ENCODE measurements around the gene HAND1. TPM values are rescaled to one million over a fixed set of nuclear protein-coding genes. Genes with fewer than 3 reads are reported as not detected.
A peak's percentile ranks its signal among the peaks of the same experiment; 100 is the strongest.

HAND1 gene
- total RNA-seq, 2 experiments from 2014 or later, result not detected

DNA sequence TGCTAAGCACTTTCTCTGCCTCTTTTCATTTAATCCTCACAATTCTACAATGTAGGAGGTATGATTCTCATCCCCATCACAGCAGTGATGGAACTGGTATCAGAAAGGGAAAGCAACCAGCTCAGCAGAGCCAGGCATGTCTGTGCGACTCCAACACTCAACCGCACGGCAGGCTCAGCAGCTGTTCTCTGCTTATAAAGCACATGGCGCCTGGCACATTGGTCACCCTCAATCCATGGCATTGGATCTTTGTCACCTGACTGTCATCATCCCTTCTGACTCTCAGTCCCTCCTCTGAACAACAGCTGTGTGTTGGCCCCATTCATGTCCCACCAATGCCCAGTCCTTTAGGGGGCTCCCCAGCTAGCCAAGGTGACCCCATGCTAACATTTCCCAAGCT is 45.1 kb upstream of the HAND1 start:
- Mint-ChIP-seq H3K4me3 (no peak overlapping the region), H3K27ac (no peak overlapping the region), H3K9me3 (no peaks in the 10 kb centered on the region), H3K36me3 (ENCODE audit: low read depth) (no peaks in the 10 kb centered on the region), H3K4me1 (ENCODE audit: low read depth) (no peaks in the 10 kb centered on the region), H3K27me3 (peaks cover 44% of the 10 kb centered on the region)
- DNase-seq (no peak), ATAC-seq (no peak)
- POLR2A ChIA-PET, result no interaction called here
- CTCF ChIA-PET, result no interaction called here
- TF ChIP-seq, protein P1, sequence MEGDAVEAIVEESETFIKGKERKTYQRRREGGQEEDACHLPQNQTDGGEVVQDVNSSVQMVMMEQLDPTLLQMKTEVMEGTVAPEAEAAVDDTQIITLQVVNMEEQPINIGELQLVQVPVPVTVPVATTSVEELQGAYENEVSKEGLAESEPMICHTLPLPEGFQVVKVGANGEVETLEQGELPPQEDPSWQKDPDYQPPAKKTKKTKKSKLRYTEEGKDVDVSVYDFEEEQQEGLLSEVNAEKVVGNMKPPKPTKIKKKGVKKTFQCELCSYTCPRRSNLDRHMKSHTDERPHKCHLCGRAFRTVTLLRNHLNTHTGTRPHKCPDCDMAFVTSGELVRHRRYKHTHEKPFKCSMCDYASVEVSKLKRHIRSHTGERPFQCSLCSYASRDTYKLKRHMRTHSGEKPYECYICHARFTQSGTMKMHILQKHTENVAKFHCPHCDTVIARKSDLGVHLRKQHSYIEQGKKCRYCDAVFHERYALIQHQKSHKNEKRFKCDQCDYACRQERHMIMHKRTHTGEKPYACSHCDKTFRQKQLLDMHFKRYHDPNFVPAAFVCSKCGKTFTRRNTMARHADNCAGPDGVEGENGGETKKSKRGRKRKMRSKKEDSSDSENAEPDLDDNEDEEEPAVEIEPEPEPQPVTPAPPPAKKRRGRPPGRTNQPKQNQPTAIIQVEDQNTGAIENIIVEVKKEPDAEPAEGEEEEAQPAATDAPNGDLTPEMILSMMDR (IDR thresholded peaks at IDR 0.05), result no peak
- intact Hi-C loops (cut with micrococcal nuclease), result no loop called here

DNA sequence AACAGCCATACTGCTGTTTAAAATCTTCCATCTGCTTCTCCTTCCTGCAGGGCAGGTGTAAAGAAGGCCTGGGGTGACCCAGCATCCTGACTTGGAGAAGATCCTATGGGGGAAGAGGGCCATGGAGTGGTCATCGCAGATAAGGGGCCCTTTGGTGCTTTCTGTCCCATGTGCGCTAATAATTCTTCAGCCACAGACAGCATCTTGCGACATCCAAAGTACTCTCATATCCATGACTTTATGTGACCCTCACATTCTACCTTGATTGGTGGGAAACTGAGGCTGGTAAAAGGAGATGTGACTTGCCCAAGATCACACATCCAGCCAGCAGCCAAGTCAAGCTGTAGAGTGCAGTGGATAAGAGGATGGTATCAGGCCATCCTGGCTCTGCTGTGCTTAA is 44.3 kb upstream of the HAND1 start:
- intact Hi-C loops (cut with micrococcal nuclease), result no loop called here
- Mint-ChIP-seq H3K36me3 (ENCODE audit: low read depth) (no peaks in the 10 kb centered on the region), H3K27me3 (peaks cover 45% of the 10 kb centered on the region)

DNA sequence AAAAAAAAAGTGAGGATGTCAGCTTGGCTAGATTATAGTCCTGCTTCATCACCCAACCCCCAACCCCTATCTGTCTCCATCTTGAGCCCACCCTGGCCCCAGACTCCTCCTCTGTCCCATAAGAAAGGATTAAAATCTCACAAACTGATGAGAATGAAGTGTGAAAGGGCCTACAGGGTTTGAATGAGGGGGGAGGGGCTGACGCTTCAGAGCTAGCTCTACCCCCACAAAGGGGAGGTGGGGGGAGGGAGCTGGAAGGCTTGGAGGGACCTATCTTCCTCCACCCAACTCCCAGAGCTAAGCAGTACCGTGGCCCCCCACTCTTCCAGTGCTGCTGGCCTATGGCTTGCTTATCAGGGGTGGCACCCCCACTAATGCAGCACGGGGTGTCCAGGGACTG is 43.7 kb upstream of the HAND1 start:
- ChIA-PET CTCF (interaction anchor here (1.0 to 2.8 kb wide), 14 partner anchors 11 to 193 kb away, joined by 3 to 25 read pairs (median 4); no protein-coding TSS in a partner anchor), POLR2A (no interaction called here)
- H3K9me3 Mint-ChIP-seq, result no peaks in the 10 kb centered on the region
- H3K4me3 Mint-ChIP-seq, result no peak overlapping the region
- TF ChIP-seq, protein P1 (IDR thresholded peaks at IDR 0.05), result no peak
- ATAC-seq, result no peak
- H3K27me3 Mint-ChIP-seq, result peaks cover 45% of the 10 kb centered on the region
- no peaks in the 10 kb centered on the region for H3K36me3 Mint-ChIP-seq (ENCODE audit: low read depth)
- intact Hi-C loops (cut with micrococcal nuclease), result no loop called here
- no peak for DNase-seq
- no peak overlapping the region for H3K27ac Mint-ChIP-seq
- H3K4me1 Mint-ChIP-seq (ENCODE audit: low read depth), result no peaks in the 10 kb centered on the region

More for the DNA sequence above, 44.3 kb upstream of the HAND1 start:
- no peaks in the 10 kb centered on the region for H3K9me3 Mint-ChIP-seq
- no peak overlapping the region for H3K27ac Mint-ChIP-seq
- DNase-seq (no peak), ATAC-seq (no peak)
- no peaks in the 10 kb centered on the region for H3K4me1 Mint-ChIP-seq (ENCODE audit: low read depth)
- POLR2A ChIA-PET, result no interaction called here
- TF ChIP-seq, protein P1 (IDR thresholded peaks at IDR 0.05), result no peak
- CTCF ChIA-PET, result interaction anchor here (2.8 kb wide), 1 partner anchor 19 kb away, joined by 20 read pairs; no protein-coding TSS in a partner anchor
- no peak overlapping the region for H3K4me3 Mint-ChIP-seq

DNA sequence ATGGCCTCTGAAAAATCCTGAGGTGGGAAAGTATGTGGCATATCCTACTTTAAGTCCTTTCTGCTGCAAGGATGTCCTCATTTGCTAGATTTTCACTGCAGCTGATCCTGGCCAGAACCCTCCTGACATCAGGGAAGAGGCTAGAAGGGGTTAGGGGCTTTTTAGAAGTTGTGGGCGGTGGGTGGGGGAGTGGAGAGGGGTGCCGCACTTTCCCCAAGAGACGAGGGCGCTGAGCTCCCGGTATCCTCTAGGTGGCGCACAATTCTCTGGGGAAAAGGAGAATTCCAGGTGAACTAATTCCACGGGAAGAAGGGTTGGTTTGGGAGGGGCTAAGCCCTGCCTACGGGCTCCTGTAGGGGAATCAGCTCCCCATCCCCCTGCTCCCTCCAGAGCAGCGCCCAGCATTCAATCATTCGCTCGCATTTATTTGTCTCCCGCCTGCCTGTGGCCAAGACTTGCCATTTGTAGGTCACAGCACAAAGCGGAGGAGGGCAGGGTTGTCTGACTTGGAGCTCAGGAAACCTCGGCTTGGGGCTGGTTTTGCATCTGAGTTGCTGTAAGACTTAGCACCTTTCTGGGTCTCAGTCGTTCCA is 42.9 kb upstream of the HAND1 start:
- H3K4me1 Mint-ChIP-seq (ENCODE audit: low read depth), result no peaks in the 10 kb centered on the region
- peaks cover 48% of the 10 kb centered on the region for H3K27me3 Mint-ChIP-seq
- TF ChIP-seq, protein P1 (IDR thresholded peaks at IDR 0.05), result peak; percentile 75
- DNase-seq (peak; percentile 20), ATAC-seq (no peak)
- H3K36me3 Mint-ChIP-seq (ENCODE audit: low read depth), result no peaks in the 10 kb centered on the region
- intact Hi-C loops (cut with micrococcal nuclease), result no loop called here
- no peak overlapping the region for H3K4me3 Mint-ChIP-seq
- POLR2A ChIA-PET, result no interaction called here
- CTCF ChIA-PET, result interaction anchor here (0.6 to 2.8 kb wide), 30 partner anchors 10 to 367 kb away, joined by 3 to 25 read pairs (median 4); no protein-coding TSS in a partner anchor
- H3K27ac Mint-ChIP-seq, result no peak overlapping the region
- no peaks in the 10 kb centered on the region for H3K9me3 Mint-ChIP-seq

DNA sequence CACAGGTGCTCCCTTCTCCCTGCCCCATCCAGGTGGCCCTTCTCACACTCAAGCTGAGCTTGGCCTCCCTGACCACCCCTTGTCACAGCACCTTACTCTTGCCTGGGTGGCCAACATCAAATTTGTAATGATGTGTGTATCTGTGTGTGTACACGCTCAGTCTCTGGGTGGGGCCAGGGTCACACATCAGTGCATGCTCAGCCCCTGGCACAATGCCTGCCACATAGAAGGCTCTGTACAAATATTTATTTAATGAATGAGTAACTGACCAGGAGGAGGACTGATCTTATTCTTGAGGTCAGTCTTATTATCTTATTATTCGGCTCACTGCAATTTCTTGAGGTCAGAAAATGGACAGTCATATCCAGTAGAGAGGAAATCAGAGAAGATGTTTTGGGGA is 41.3 kb upstream of the HAND1 start:
- ChIA-PET CTCF (interaction anchor here (2.0 to 2.8 kb wide), 2 partner anchors 11 to 16 kb away, joined by 18 to 20 read pairs; no protein-coding TSS in a partner anchor), POLR2A (no interaction called here)
- peaks cover 47% of the 10 kb centered on the region for H3K27me3 Mint-ChIP-seq
- no peaks in the 10 kb centered on the region for H3K9me3 Mint-ChIP-seq
- intact Hi-C loops (cut with micrococcal nuclease), result no loop called here
- no peaks in the 10 kb centered on the region for H3K36me3 Mint-ChIP-seq (ENCODE audit: low read depth)
- ATAC-seq, result no peak
- no peak overlapping the region for H3K27ac Mint-ChIP-seq
- TF ChIP-seq, protein P1 (IDR thresholded peaks at IDR 0.05), result no peak
- DNase-seq, result no peak
- H3K4me1 Mint-ChIP-seq (ENCODE audit: low read depth), result peaks cover 3% of the 10 kb centered on the region
- H3K4me3 Mint-ChIP-seq, result no peak overlapping the region
